Ovary (tissue), 9 donors: ENCODE data around the gene CA5B. TPM values are rescaled to one million over a fixed set of nuclear protein-coding genes. Genes with fewer than 3 reads are reported as not detected.
A peak's percentile ranks its signal among the peaks of the same experiment; 100 is the strongest.
"Not testable (repeated sequence)": the region's sequence is repeated elsewhere in the genome, so short reads cannot be mapped to it uniquely, and the experiment has no call there.

Experiments
- DNase-seq, 5 donors: peaks; one replicate each; pipeline ENCODE4 v3.0.0-alpha.2; 2019 to 2020
- H3K27ac ChIP-seq, 2 donors: fragments of 200-600 bp; one replicate each; pipeline versions ENCODE4 v1.5.1 to v1.8.0; 2019 to 2022
- H3K27me3 ChIP-seq: fragments of 200-600 bp; one replicate; pipeline ENCODE4 v1.8.0; 2022
- H3K36me3 ChIP-seq: fragments of 200-600 bp; sonication (generic); one replicate; pipeline ENCODE4 v1.5.1; 2019
- H3K4me1 ChIP-seq: one replicate; pipeline ENCODE4 v1.8.1; 2013; ENCODE audit warnings: mild to moderate bottlenecking, moderate library complexity; ENCODE audit not compliant: insufficient read depth
- H3K4me3 ChIP-seq: fragments of 200-600 bp; sonication (generic); one replicate; pipeline ENCODE4 v1.5.1; 2017
- H3K9me3 ChIP-seq, 2 donors: fragments of 200-600 bp in 1 of 2; sonication (generic) in 1 of 2; one replicate each; pipeline versions ENCODE4 v1.5.1 to v1.8.1; 2013 to 2019; ENCODE audit warnings: mild to moderate bottlenecking in 1 of 2, moderate library complexity in 1 of 2
- CTCF ChIP-seq, 3 donors: fragments of 450-650 bp in 2 of 3; fragments of 200-600 bp in 1 of 3; IDR thresholded peaks; one replicate each; pipeline versions ENCODE4 v1.5.1 to v1.8.0; 2016 to 2022; ENCODE audit warnings: antibody characterized with exemption in 3 of 3, mild to moderate bottlenecking in 1 of 3
- EP300 ChIP-seq: sonication (generic); formaldehyde crosslinking; IDR thresholded peaks from one replicate; pipeline ENCODE4 v1.6.1; 2017; ENCODE audit warnings: antibody characterized with exemption
- POLR2A ChIP-seq: fragments of 450-650 bp; IDR thresholded peaks from one replicate; pipeline ENCODE4 v1.6.1; 2017; ENCODE audit warnings: antibody characterized with exemption, mild to moderate bottlenecking, moderate library complexity
- WGBS, 3 donors: extraction: QIAGEN DNeasy Blood & Tissue Kit in 1 of 3; methylation state at CpG; one replicate each; pipeline versions ENCODE4 v1.1.5 to v1.1.7; 2013 to 2017; 5-methylcytosine and 5-hydroxymethylcytosine counted together
- intact Hi-C, 4 donors: fragments of 100-400 bp; cut with DNase I; formaldehyde crosslinking; loops; one replicate each; pipeline versions ENCODE4 v1.11.0 to v1.15.1; 2022 to 2023
- polyA plus RNA-seq, 2 donors: library from polyadenylated mRNA; stranded (reverse); fragments of 200-250 nt in 1 of 2; fragments of 350-450 nt in 1 of 2; fragmentation: Illumina TruSeq in 1 of 2; extraction: RNeasy Lipid Tissue Mini Kit (QIAGEN cat#74804) in 1 of 2; gene quantifications; one replicate each; pipeline ENCODE4 v1.2.3, GENCODE V29; 2013 to 2014
- total RNA-seq, 7 donors: library from RNA; depleted of rRNA in 2 of 7; stranded (reverse); fragments of >200 nt in 2 of 7; fragmentation: NEBNext Ultra II Directional in 3 of 7; extraction: Animal tissue kit (Norgen Biotek cat#: 25700) in 3 of 7; gene quantifications; one replicate each; pipeline versions ENCODE4 v1.1.0 to v1.2.4, GENCODE V29; 2016 to 2023
- donor health status: DM: no; HTN: no; CAD: no; lungs with moderate emphysema.
- donor health status: DM: no; HTN: no; CAD: no.
- donor health status: Bipolar disorder and iron deficiency.
- donor health status: DM: yes; HTN: yes; CAD: no.
- donor health status: DM: no; HTN: no; CAD: no.
- donor health status: DM: yes; HTN: yes; CAD: no.

Gene CA5B
- total and polyA plus RNA-seq, 9 donors = 6.5 to 39.5 (median 24.1) TPM

GRCh38 chrX:15745179-15745578 is 7.1 kb downstream of the CA5B start:
- no peaks in the 10 kb centered on the region for H3K9me3 ChIP-seq
- TF ChIP-seq CTCF (IDR thresholded peaks at IDR 0.05) = no peak
- TF ChIP-seq POLR2A = no peak
- no peak for TF ChIP-seq EP300
- 76 to 93% (median 83%) methylated on average over 4 of the region's 4 CpGs for WGBS, 3 donors
- intact Hi-C loops = no loop called here
- peaks cover 4% of the 10 kb centered on the region for H3K4me1 ChIP-seq
- no peaks in the 10 kb centered on the region for H3K36me3 ChIP-seq
- H3K27ac ChIP-seq = no peak overlapping the region
- H3K27me3 ChIP-seq = no peaks in the 10 kb centered on the region
- H3K4me3 ChIP-seq = no peak overlapping the region
- DNase-seq = no peak

GRCh38 chrX:15746651-15747050 is 8.6 kb downstream of the CA5B start:
- DNase-seq, H3K9me3 ChIP-seq, H3K36me3 ChIP-seq, H3K27ac ChIP-seq, H3K27me3 ChIP-seq, H3K4me3 ChIP-seq, intact Hi-C loops, H3K4me1 ChIP-seq: not testable (repeated sequence)
- WGBS, 3 donors = 93 to 97% (median 96%) methylated on average over 6 of the region's 6 CpGs

- TF ChIP-seq EP300 (no peak), POLR2A (no peak), CTCF (IDR thresholded peaks at IDR 0.05) (no peak)
- H3K27ac ChIP-seq = no peak overlapping the region
- no peaks in the 10 kb centered on the region for H3K36me3 ChIP-seq
- DNase-seq = no peak
- H3K4me1 ChIP-seq = peaks cover 8% of the 10 kb centered on the region
- no peak overlapping the region for H3K4me3 ChIP-seq
- no peaks in the 10 kb centered on the region for H3K27me3 ChIP-seq
- 91 to 95% (median 92%) methylated on average over 13 of the region's 13 CpGs for WGBS, 3 donors
- intact Hi-C loops = no loop called here
- H3K9me3 ChIP-seq = no peaks in the 10 kb centered on the region
Measured at GRCh38 chrX:15747626-15748173, 9.6 kb downstream of the CA5B start.

GRCh38 chrX:15748841-15749240 is 10.8 kb downstream of the CA5B start:
- intact Hi-C loops = no loop called here
- DNase-seq = no peak
- H3K4me1 ChIP-seq = peaks cover 8% of the 10 kb centered on the region
- H3K27me3 ChIP-seq = no peaks in the 10 kb centered on the region
- H3K9me3 ChIP-seq = no peaks in the 10 kb centered on the region
- WGBS, 3 donors = 87 to 94% (median 93%) methylated on average over 3 of the region's 3 CpGs
- no peak for TF ChIP-seq CTCF (IDR thresholded peaks at IDR 0.05)
- no peak overlapping the region for H3K4me3 ChIP-seq
- no peak overlapping the region for H3K27ac ChIP-seq
- no peaks in the 10 kb centered on the region for H3K36me3 ChIP-seq

GRCh38 chrX:15749642-15750610 is 11.9 kb downstream of the CA5B start:
- Histone ChIP-seq H3K4me3 (no peak overlapping the region), H3K9me3 (no peaks in the 10 kb centered on the region), H3K4me1 (peaks cover 4% of the 10 kb centered on the region), H3K27ac (peak overlapping the region; percentile 1 to 34), H3K27me3 (no peaks in the 10 kb centered on the region), H3K36me3 (no peaks in the 10 kb centered on the region)
- intact Hi-C loops = no loop called here
- no peak for TF ChIP-seq POLR2A
- no peak for TF ChIP-seq EP300
- TF ChIP-seq CTCF (IDR thresholded peaks at IDR 0.05) = no peak
- no peak for DNase-seq
- WGBS, 3 donors = 45 to 59% (median 50%) methylated on average over 7 of the region's 7 CpGs
